ENCODE data around the gene SSRP1. TPM values are rescaled to one million over a fixed set of nuclear protein-coding genes. Genes with fewer than 3 reads are reported as not detected.
A peak's percentile ranks its signal among the peaks of the same experiment; 100 is the strongest.
"Not testable (repeated sequence)": the region's sequence is repeated elsewhere in the genome, so short reads cannot be mapped to it uniquely, and the experiment has no call there.

The SSRP1 gene
- 40.1 TPM for total RNA-seq

- DNase-seq: peak; percentile 83
Observed at GRCh38 chr11:57335343-57336110, at the start of gene SSRP1. Gene SSRP1, minus strand, starts transcription at chr11:57335892. Its CDS starts 771 bp downstream, at chr11:57335121.

GRCh38 chr11:57380975-57381374 is 45.3 kb upstream of the SSRP1 start, which contains the start of gene PRG3:
Gene PRG3, minus strand, starts transcription at chr11:57381150. Its CDS starts 442 bp downstream, at chr11:57380708.
- no peak for DNase-seq

- no peak for DNase-seq
Observed at GRCh38 chr11:57379732-57380131, 44.0 kb upstream of the SSRP1 start.

GRCh38 chr11:57378186-57378585 is 42.5 kb upstream of the SSRP1 start:
- no peak for DNase-seq

- DNase-seq: no peak
Observed at GRCh38 chr11:57377107-57377506, 41.4 kb upstream of the SSRP1 start.

GRCh38 chr11:57376095-57377090 is 40.7 kb upstream of the SSRP1 start:
- no peak for DNase-seq

- no peak for DNase-seq
Observed at GRCh38 chr11:57375490-57375889, 39.8 kb upstream of the SSRP1 start.

GRCh38 chr11:57374966-57375365 is 39.3 kb upstream of the SSRP1 start:
- no peak for DNase-seq

GRCh38 chr11:57373146-57373545 is 37.5 kb upstream of the SSRP1 start:
- no peak for DNase-seq

- no peak for DNase-seq
Observed at GRCh38 chr11:57370941-57371340, 35.2 kb upstream of the SSRP1 start.

- no peak for DNase-seq
Observed at GRCh38 chr11:57370251-57370650, 34.6 kb upstream of the SSRP1 start.

- no peak for DNase-seq
Observed at GRCh38 chr11:57368845-57369232, 33.1 kb upstream of the SSRP1 start.

- DNase-seq: no peak
Observed at GRCh38 chr11:57368106-57368844, 32.6 kb upstream of the SSRP1 start.

GRCh38 chr11:57364851-57365660 is 29.4 kb upstream of the SSRP1 start:
- no peak for DNase-seq

- DNase-seq: no peak
Observed at GRCh38 chr11:57363131-57364080, 27.7 kb upstream of the SSRP1 start.

GRCh38 chr11:57361926-57362325 is 26.2 kb upstream of the SSRP1 start:
- no peak for DNase-seq

GRCh38 chr11:57361420-57361819 is 25.7 kb upstream of the SSRP1 start:
- DNase-seq: not testable (repeated sequence)

GRCh38 chr11:57360991-57361390 is 25.3 kb upstream of the SSRP1 start:
- DNase-seq: no peak

GRCh38 chr11:57359896-57360690 is 24.4 kb upstream of the SSRP1 start:
- DNase-seq: no peak
